GM12874 (cell line): Measurements from ENCODE around the gene ST3GAL2.

Experiments
- CTCF ChIP-seq: IDR thresholded peaks from 2 replicates; pipeline ENCODE4 v1.5.1; 2011; ENCODE audit warnings: low read depth, mild to moderate bottlenecking, control low read depth, low read length, moderate library complexity; ENCODE audit not compliant: insufficient read depth

The ST3GAL2 gene

DNA sequence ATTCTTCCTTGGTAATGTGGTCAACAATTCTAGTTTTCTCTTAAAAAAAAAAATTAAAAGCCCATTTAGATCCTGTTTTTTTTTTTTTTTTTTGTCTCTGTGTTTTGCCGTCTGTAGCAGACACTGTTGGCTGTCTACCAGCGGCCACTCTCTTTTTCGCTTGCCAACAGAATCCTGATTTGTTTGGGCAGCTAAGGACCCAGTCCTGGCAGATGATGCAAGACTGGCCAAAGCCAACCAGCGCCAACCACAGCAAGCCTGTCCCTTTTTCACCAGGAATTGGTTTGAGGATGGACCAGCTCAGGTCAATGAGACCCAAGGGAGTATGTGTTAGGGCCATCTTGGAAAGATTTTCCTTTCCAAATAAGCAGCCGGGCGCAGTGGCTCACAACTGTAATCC lies 28.2 kb downstream of the ST3GAL2 start:
- TF ChIP-seq CTCF = no peak

DNA sequence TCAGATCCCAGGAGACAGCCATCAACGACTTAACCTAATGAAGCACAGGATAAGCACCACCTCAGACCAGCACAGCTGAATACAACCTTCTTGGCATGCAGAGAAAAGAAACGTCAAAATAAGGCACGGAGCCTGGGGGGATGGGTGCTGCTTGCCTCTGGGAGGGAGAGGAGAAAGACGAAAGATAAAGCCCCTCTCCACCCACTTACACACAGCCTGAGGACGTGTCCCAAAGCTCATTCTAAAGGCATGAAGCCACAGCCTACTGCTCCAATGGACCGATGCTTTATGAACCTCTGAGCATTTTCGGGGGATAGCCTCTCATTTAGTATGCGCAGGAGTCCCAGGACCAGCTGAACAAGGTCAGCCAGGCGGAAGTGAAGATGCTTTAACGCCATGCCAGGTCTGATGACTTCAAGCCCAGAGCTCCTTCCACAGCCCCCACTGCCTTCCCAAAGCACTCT lies 31.1 kb downstream of the ST3GAL2 start:
- TF ChIP-seq CTCF = no peak

- TF ChIP-seq CTCF = no peak
Measured at GRCh38 chr16:70402916-70403659, 35.8 kb downstream of the ST3GAL2 start.

- no peak for TF ChIP-seq CTCF
Measured at GRCh38 chr16:70399951-70400350, 38.9 kb downstream of the ST3GAL2 start.

DNA sequence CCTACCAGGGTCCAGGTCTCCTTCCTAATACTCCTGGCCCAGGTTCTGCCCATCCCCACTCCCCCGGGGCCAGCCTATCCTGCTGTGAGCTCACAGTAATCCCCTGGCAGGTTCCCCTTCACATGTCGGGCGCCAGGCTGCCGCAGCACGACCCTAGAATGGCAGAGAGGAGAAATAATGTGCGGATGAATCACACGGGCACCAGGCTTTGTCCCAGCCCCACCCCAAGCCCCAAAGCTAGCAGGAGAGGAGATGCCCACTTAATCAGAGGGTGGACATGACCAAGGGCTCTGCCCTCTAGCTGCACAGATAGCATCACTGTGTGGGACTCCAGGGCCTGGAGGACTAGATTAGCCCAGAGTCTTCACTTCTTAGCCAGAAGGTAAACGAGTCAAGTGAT lies 39.5 kb downstream of the ST3GAL2 start:
- no peak for TF ChIP-seq CTCF

DNA sequence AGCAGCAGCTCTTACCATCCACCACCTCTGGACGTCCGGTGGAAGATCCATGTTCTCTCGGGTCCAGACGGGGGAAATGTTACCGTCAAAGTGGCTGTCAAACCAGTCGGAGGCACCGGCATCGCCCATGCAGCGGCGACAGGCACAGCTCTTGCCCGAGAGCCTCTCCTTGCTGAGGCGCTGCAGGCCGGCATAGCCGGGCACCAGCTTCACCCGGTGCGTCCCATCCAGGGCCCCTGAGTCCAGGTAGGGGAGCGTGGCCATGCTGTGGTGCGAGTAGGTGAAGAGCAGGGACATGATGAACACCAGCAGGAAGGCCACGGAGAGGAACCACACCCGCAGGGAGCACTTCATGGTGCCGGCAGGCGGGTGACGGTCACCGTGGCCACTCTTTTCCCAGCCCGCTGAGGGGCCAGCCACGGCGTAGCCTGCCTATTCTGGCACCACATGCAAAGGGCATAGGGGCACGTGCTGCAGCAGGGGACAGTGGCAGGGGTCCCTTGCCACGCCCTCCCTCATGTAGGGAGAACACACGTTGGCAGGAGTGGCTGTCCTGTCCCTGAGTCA lies 40.6 kb downstream of the ST3GAL2 start:
- TF ChIP-seq CTCF = no peak

- no peak for TF ChIP-seq CTCF
Measured at GRCh38 chr16:70396246-70396904, 42.5 kb downstream of the ST3GAL2 start.
